Posterior vena cava (tissue), 2 donors: ENCODE measurements around the gene PDIA6. TPM values are rescaled to one million over a fixed set of nuclear protein-coding genes. Genes with fewer than 3 reads are reported as not detected.

Experiments
- DNase-seq: peaks from one replicate; pipeline ENCODE4 v3.0.0-alpha.2; 2020; ENCODE audit warnings: low spot score
- intact Hi-C, 2 donors: fragments of 100-400 bp; cut with DNase I; formaldehyde crosslinking; loops; one replicate each; pipeline versions ENCODE4 v1.14.1 to v1.14.2; 2022 to 2023
- total RNA-seq, 2 donors: library from RNA; stranded (reverse); fragmentation: NEBNext Ultra II Directional; extraction: Animal tissue kit (Norgen Biotek cat#: 25700); gene quantifications; one replicate each; pipeline ENCODE4 v1.2.1, GENCODE V29; 2021
- donor health status: DM: yes; HTN: yes; CAD: no.
- donor health status: DM: yes; HTN: yes; CAD: no.

Gene PDIA6
- total RNA-seq, 2 donors from 2014 or later, result 111 to 144 TPM

- DNase-seq, result no peak
- intact Hi-C loops, result no loop called here
Observed at GRCh38 chr2:10774394-10774793, 38.2 kb downstream of the PDIA6 start.

- intact Hi-C loops, result no loop called here
Observed at GRCh38 chr2:10773821-10774341, 38.7 kb downstream of the PDIA6 start.

GRCh38 chr2:10772868-10773215 lies 39.7 kb downstream of the PDIA6 start:
- intact Hi-C loops, result no loop called here
- no peak for DNase-seq

More at GRCh38 chr2:10773821-10774341, 38.7 kb downstream of the PDIA6 start:
- DNase-seq, result no peak

- no peak for DNase-seq
- intact Hi-C loops, result no loop called here
Observed at GRCh38 chr2:10772201-10772867, 40.3 kb downstream of the PDIA6 start.

GRCh38 chr2:10771786-10772185 lies 40.8 kb downstream of the PDIA6 start:
- intact Hi-C loops, result loop anchor here in 1 of 2 donors (1.0 kb wide), 1 partner anchor 41 kb away; the partner anchor contains the start of gene PDIA6
- DNase-seq, result peak; percentile 53

- DNase-seq, result peak; percentile 71
Observed at GRCh38 chr2:10770956-10771750, 41.4 kb downstream of the PDIA6 start.

GRCh38 chr2:10768063-10768507 lies 44.5 kb downstream of the PDIA6 start:
- intact Hi-C loops, result no loop called here
- DNase-seq, result peak; percentile 74

More at GRCh38 chr2:10770956-10771750, 41.4 kb downstream of the PDIA6 start:
- intact Hi-C loops, result loop anchor here in 1 of 2 donors (1.0 kb wide), 1 partner anchor 41 kb away; the partner anchor contains the start of gene PDIA6

- peak; percentile 78 for DNase-seq
- intact Hi-C loops, result no loop called here
Observed at GRCh38 chr2:10765914-10766313, 46.7 kb downstream of the PDIA6 start.

- peak; percentile 67 for DNase-seq
- intact Hi-C loops, result no loop called here
Observed at GRCh38 chr2:10765461-10765860, 47.1 kb downstream of the PDIA6 start.

- no peak for DNase-seq
- intact Hi-C loops, result no loop called here
Observed at GRCh38 chr2:10764896-10765295, 47.7 kb downstream of the PDIA6 start.

GRCh38 chr2:10764096-10764785 lies 48.3 kb downstream of the PDIA6 start:
- DNase-seq, result peak; percentile 69
- intact Hi-C loops, result no loop called here

- intact Hi-C loops, result no loop called here
- DNase-seq, result no peak
Observed at GRCh38 chr2:10763461-10763800, 49.2 kb downstream of the PDIA6 start.

- peak; percentile 71 for DNase-seq
- intact Hi-C loops, result loop anchor here in 1 of 2 donors (1.0 kb wide), 1 partner anchor 42 kb away; the partner anchor contains the start of gene ATP6V1C2
Observed at GRCh38 chr2:10762651-10763460, 49.7 kb downstream of the PDIA6 start.

GRCh38 chr2:10761591-10761990 lies 51.0 kb downstream of the PDIA6 start:
- intact Hi-C loops, result no loop called here
- no peak for DNase-seq

GRCh38 chr2:10760794-10761504 lies 51.6 kb downstream of the PDIA6 start:
- intact Hi-C loops, result no loop called here
- no peak for DNase-seq

GRCh38 chr2:10759151-10759714 lies 53.4 kb downstream of the PDIA6 start:
- intact Hi-C loops, result no loop called here
- peak; percentile 55 for DNase-seq

GRCh38 chr2:10757814-10758286 lies 54.7 kb downstream of the PDIA6 start:
- intact Hi-C loops, result no loop called here
- peak; percentile 40 for DNase-seq

- intact Hi-C loops, result no loop called here
- peak; percentile 12 for DNase-seq
Observed at GRCh38 chr2:10755621-10756020, 57.0 kb downstream of the PDIA6 start.
